Stimulated activated CD8-positive, alpha-beta memory T cell treated with anti-CD3 and anti-CD28 coated beads, Interleukin-12 subunit alpha, Interleukin-12 subunit beta, amount 100 ng/mL, for 1 hour (primary cell): ENCODE measurements around the gene FXR2.
A peak's percentile ranks its signal among the peaks of the same experiment; 100 is the strongest.

Experiments
- DNase-seq: peaks from one replicate; pipeline ENCODE4 v3.0.0-alpha.2; 2020; ENCODE audit warnings: low read depth

FXR2 gene

GRCh38 chr17:7587420-7588151, 27.1 kb downstream of the FXR2 start:
- DNase-seq: no peak

DNA sequence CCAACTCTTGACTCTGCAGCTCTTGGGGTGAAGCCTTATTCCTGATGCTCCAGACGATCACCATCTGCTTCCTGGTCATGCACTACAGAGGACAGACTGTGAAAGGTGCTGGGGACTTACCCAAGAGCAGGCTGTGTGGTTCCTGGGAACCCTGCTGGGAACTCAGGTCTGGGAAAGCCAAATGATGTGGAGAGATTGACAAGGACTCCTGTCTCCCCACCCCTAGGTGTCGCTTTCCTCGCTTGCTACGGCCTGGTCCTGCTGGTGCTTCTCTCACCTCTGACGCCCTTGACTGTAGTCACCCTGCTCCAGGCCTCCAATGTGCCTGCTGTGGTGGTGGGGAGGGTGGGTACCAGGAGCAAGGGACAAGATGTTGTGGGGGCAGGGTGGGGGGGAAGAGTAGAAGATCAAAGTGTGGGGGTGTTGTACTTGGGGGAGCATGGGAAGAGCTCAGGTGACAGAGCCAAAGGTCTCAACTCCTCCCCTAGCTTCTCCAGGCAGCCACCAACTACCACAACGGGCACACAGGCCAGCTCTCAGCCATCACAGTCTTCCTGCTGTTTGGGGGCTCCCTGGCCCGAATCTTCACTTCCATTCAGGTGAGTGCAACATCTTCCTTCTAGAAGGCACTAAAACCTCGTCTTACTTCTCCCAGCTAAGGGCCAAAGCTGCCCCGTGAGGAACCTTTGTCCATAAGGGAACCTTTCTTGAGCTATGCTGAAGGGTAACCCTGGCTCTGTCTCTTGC, 27.9 kb downstream of the FXR2 start:
- DNase-seq: no peak

GRCh38 chr17:7583253-7584109, 31.2 kb downstream of the FXR2 start, which contains the start of gene MPDU1:
Gene MPDU1, plus strand, starts transcription at chr17:7583852. Its CDS starts 11 bp downstream, at chr17:7583863.
- DNase-seq: peak; percentile 90

GRCh38 chr17:7582396-7583252, 32.1 kb downstream of the FXR2 start:
- no peak for DNase-seq

DNA sequence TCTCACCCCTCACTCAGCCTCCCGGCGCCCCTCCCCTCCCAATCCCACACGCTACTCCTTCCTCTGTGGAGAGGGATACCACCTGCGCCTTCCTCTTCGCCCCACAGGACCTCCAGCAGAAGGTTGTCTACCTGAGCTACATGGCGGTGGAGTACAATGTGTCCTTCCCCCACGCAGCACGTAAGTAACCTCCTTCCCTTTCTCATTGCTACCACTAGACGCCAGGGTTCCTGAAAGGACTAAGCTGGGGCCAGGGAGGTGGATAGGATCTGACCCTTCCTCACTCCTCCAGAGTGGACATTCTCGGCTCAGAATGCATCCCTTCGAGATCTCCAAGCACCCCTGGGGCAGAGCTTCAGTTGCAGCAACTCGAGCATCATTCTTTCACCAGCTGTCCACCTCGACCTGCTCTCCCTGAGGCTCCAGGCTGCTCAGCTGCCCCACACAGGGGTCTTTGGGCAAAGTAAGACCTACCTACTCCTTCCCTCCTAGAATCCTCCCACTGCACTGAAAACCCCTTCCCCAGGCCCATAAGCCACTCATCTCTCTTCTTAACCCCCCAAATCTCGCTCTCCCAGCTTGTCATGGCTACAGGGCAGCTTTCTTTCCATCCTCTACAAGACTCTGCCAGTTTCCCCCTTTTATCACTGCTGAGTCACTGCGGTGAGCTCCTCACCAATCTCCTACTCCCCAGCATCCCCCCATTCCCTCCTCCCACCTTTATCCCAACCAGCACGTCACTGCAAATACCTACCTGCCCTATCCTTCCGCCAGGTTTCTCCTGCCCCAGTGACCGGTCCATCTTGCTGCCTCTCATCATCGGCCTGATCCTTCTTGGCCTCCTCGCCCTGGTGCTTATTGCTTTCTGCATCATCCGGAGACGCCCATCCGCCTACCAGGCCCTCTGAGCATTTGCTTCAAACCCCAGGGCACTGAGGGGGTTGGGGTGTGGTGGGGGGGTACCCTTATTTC, 33.8 kb downstream of the FXR2 start:
- no peak for DNase-seq

DNA sequence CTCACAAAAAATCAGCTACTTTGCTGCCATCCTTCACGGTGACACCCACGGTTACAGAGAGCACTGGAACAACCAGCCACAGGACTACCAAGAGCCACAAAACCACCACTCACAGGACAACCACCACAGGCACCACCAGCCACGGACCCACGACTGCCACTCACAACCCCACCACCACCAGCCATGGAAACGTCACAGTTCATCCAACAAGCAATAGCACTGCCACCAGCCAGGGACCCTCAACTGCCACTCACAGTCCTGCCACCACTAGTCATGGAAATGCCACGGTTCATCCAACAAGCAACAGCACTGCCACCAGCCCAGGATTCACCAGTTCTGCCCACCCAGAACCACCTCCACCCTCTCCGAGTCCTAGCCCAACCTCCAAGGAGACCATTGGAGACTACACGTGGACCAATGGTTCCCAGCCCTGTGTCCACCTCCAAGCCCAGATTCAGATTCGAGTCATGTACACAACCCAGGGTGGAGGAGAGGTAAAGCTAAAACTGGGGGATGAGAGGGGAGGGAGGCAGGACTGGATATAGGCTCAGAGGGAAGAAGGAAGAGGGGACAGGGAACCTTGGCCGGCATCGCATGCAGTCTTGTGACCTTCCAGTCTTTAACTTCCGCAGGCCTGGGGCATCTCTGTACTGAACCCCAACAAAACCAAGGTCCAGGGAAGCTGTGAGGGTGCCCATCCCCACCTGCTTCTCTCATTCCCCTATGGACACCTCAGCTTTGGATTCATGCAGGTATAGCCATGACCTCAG, 34.7 kb downstream of the FXR2 start:
- DNase-seq: no peak

DNA sequence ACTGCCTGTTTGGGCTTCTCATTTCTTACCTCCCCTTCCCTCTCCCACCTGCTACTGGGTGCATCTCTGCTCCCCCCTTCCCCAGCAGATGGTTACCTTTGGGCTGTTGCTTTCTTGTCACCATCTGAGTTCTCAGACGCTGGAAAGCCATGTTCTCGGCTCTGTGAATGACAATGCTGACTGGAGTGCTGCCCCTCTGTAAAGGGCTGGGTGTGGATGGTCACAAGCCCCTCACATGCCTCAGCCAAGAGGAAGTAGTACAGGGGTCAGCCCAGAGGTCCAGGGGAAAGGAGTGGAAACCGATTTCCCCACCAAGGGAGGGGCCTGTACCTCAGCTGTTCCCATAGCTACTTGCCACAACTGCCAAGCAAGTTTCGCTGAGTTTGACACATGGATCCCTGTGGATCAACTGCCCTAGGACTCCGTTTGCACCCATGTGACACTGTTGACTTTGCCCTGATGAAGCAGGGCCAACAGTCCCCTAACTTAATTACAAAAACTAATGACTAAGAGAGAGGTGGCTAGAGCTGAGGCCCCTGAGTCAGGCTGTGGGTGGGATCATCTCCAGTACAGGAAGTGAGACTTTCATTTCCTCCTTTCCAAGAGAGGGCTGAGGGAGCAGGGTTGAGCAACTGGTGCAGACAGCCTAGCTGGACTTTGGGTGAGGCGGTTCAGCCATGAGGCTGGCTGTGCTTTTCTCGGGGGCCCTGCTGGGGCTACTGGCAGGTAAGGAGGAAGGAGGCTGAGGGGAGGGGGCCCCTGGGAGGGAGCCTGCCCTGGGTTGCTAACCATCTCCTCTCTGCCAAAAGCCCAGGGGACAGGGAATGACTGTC, 35.5 kb downstream of the FXR2 start, which contains the start of gene CD68:
CD68 (plus strand) TSS at position 638 of the 833 bp plus-strand sequence; CDS start at position 678, 40 bp downstream.
- DNase-seq: peak; percentile 37

DNA sequence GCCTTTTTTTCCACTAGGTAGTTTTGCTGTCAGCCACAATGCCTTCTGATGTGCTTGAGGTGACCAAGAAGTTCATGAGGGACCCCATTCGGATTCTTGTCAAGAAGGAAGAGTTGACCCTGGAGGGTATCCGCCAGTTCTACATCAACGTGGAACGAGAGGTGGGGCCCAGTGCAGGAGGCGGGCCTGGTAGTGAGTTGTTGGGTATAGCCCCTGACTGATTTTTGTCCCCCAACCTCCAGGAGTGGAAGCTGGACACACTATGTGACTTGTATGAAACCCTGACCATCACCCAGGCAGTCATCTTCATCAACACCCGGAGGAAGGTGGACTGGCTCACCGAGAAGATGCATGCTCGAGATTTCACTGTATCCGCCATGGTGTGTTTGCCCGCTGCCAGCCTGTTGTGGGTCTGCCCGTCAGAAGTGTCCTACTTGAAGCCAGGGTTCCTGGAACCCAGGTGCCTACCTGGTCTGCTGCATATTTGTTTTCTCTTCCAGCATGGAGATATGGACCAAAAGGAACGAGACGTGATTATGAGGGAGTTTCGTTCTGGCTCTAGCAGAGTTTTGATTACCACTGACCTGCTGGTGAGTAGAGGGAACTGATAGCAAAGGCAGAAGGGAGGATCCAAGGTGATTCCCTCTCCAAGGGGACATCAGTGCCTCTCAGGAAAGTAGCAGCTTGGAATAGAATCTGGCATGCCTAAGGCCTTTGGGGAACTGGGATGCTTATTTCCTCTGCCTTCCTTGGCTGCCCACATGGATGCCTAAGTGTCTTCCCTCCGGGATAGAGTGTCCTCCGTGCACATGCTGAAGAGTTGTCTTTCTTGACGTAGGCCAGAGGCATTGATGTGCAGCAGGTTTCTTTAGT, 37.1 kb downstream of the FXR2 start:
- DNase-seq: no peak

- DNase-seq: no peak
Measured at GRCh38 chr17:7576432-7576937, 38.2 kb downstream of the FXR2 start.

DNA sequence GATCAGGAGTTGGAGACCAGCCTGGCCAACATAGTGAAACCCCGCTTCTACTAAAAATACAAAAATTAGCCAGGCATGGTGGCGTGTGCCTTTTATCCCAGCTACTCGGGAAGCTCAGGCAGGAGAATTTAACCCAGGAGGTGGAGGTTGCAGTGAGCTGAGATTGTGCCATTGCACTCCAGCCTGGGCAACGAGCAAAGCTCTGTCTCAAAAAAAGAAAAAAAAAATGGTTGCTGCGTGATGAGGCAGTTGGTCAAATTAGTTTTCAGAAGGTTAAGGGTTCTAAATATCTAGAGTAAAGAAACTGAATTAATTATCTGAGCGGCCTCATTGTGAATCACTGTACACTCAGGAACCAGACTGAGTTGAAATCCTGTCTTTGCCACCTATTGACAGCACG, 38.7 kb downstream of the FXR2 start:
- DNase-seq: no peak

- DNase-seq: no peak
Measured at GRCh38 chr17:7575481-7575883, 39.2 kb downstream of the FXR2 start.

GRCh38 chr17:7574176-7574953, 40.3 kb downstream of the FXR2 start:
- no peak for DNase-seq

GRCh38 chr17:7573324-7574080, 41.2 kb downstream of the FXR2 start:
- peak; percentile 84 for DNase-seq

DNA sequence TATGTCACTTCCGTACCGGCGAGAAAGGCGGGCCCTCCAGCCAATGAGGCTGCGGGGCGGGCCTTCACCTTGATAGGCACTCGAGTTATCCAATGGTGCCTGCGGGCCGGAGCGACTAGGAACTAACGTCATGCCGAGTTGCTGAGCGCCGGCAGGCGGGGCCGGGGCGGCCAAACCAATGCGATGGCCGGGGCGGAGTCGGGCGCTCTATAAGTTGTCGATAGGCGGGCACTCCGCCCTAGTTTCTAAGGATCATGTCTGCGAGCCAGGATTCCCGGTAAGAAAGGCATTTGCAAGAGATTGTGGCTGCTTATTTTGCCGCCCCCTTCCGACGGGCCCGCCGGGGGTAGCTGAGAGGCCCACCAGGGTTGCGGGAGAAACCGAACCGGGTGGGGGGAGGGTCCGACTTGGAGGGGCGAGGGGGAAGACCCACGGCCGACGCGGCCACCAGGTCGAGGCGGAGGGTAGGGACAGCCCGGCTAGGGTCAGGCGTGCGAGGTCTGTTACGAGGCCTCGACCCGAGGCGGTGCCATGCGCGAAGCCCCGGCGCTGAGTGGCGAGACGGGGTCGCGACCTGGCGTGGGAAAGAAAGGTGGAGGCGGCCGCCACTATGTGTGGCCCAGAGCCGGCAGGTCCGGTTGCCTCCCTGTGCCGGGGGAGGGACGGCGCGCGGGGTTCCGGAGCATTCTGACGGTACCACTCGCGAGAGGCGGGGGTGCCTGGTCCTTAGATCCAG, 41.9 kb downstream of the FXR2 start:
- peak; percentile 99 for DNase-seq

DNA sequence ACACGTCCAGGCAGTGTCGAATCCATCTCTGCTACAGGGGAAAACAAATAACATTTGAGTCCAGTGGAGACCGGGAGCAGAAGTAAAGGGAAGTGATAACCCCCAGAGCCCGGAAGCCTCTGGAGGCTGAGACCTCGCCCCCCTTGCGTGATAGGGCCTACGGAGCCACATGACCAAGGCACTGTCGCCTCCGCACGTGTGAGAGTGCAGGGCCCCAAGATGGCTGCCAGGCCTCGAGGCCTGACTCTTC, 42.4 kb downstream of the FXR2 start:
- no peak for DNase-seq
